ENCODE data around the gene GLRX2. TPM values are rescaled to one million over a fixed set of nuclear protein-coding genes. Genes with fewer than 3 reads are reported as not detected.

GLRX2 gene
- 10 to 100 TPM; 16.5 to 18.5 TPM for total RNA-seq

DNA sequence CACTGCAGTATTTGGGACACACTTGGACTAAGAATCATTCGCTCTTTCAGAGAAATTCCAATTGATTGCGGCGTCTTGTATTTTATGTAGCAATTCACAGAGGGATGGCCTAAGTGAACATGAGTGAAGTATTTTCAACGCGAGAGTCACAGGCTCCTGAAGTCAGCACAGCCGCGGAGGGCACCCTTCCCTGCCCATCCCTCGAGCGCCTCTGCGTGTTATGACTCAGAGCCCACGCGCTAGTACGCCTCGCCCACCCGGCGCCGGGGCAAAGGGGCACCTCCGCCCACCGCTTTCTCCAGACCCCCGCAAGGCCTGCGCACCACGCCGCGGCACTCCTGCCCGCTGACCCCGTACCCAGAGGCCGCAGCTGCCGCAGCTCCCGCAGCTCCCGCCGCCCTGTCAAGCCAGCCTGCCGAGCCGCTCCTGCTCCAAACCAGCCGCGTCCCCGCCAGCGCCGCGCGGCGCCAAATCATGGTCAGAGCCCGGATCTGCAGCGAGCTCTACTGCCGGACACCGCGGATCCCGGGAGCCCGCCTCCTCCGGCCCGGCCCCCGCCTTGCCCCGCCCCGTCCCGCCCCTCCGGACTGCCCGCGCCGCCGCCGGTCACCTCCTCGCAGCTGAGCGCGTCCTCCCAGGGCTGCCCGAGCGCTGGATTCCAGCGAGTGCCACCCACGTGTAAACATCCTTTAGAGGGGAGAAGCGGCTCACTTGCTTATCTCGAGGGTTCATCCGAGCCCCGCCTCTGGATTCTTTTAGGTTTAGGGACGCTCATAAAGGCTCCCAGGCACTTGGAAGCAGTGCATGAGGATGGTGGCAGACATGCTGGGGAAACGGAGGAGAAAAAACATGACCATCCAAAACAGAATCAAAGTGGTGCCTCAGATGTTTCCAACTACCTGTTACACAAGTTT is at the start of gene GLRX2:
GLRX2 (minus strand) TSS at position 508 of the 914 bp plus-strand sequence; CDS start at position 476, 32 bp downstream.
- intact Hi-C loops (cut with micrococcal nuclease), result loop anchor here (1.0 to 5.0 kb wide), 3 partner anchors 17 to 298 kb away; partner anchors contain the start of genes CDC73, RGS2, RO60 and UCHL5
- CTCF ChIA-PET, result interaction anchor here (0.6 kb wide), 1 partner anchor 48 kb away, joined by 3 read pairs; no protein-coding TSS in a partner anchor
- Mint-ChIP-seq H3K27me3 (ENCODE audit: low read depth) (no peaks in the 10 kb centered on the region), H3K27ac (peak within 1 kb of the TSS; percentile 68), H3K4me1 (ENCODE audit: low read depth) (peaks cover 19% of the 10 kb centered on the region), H3K4me3 (peak within 1 kb of the TSS; percentile 89), H3K9me3 (no peaks in the 10 kb centered on the region), H3K36me3 (ENCODE audit: low read depth) (no peaks in the 10 kb centered on the region)
- DNase-seq, result peak; percentile 60

- Mint-ChIP-seq H3K27me3 (ENCODE audit: low read depth) (no peaks in the 10 kb centered on the region), H3K4me3 (no peak overlapping the region), H3K4me1 (ENCODE audit: low read depth) (peaks cover 12% of the 10 kb centered on the region), H3K27ac (no peak overlapping the region), H3K9me3 (no peaks in the 10 kb centered on the region), H3K36me3 (ENCODE audit: low read depth) (peaks cover 34% of the 10 kb centered on the region)
- no peak for DNase-seq
- CTCF ChIA-PET, result no interaction called here
- intact Hi-C loops (cut with micrococcal nuclease), result no loop called here
Observed at GRCh38 chr1:193144999-193145398, 39.8 kb upstream of the GLRX2 start.

- peaks cover 13% of the 10 kb centered on the region for H3K4me1 Mint-ChIP-seq (ENCODE audit: low read depth)
- no peak for DNase-seq
- peaks cover 39% of the 10 kb centered on the region for H3K36me3 Mint-ChIP-seq (ENCODE audit: low read depth)
- intact Hi-C loops (cut with micrococcal nuclease), result no loop called here
- CTCF ChIA-PET, result no interaction called here
- H3K27me3 Mint-ChIP-seq (ENCODE audit: low read depth), result no peaks in the 10 kb centered on the region
- H3K27ac Mint-ChIP-seq, result no peak overlapping the region
- no peaks in the 10 kb centered on the region for H3K9me3 Mint-ChIP-seq
- no peak overlapping the region for H3K4me3 Mint-ChIP-seq
Observed at GRCh38 chr1:193144361-193144938, 39.2 kb upstream of the GLRX2 start.

DNA sequence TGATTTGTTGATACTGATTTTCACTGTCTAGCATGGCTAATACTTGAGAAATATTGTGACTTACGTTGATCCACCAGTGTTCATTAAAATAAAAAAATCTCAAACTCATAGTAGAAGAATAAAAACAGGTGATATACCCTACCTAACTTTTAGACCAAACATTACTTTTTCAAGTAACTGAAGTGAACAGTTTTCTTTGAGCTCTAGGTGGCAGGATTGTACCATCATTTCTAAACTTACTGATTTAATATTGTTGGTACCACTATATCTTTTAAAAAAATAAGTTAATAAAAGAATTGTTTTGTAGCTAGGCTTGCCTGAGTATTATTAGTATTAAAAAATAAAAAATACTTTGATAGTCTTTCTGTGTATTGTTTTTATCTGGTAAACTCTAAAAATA is 38.1 kb upstream of the GLRX2 start:
- Mint-ChIP-seq H3K4me3 (no peak overlapping the region), H3K27ac (no peak overlapping the region), H3K4me1 (ENCODE audit: low read depth) (peaks cover 15% of the 10 kb centered on the region), H3K9me3 (no peaks in the 10 kb centered on the region), H3K27me3 (ENCODE audit: low read depth) (no peaks in the 10 kb centered on the region), H3K36me3 (ENCODE audit: low read depth) (peaks cover 39% of the 10 kb centered on the region)
- CTCF ChIA-PET, result interaction anchor here (0.7 to 0.9 kb wide), 4 partner anchors 10 to 119 kb away, joined by 3 to 4 read pairs (median 3); no protein-coding TSS in a partner anchor
- DNase-seq, result no peak
- intact Hi-C loops (cut with micrococcal nuclease), result loop anchor here (1.0 kb wide), 1 partner anchor 1152 kb away; no protein-coding TSS in a partner anchor

DNA sequence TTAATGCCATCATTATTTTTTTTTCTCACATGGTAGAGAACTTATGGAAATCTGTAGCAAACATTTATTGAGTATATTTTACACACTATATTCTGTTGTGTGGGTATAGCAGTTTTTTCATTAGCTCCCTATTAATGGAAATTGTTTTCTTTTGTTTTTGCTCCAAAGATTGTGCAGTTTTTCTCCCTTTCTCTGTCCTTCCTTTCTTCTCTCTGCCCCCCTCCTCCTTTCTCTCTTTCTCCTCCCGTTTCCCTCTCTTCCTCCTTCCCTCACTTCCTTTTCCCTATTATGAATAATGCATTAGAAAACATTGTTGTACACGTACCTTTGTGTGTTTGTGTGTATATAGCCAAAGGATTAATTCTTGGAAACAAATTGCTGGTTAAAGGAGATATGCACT is 37.2 kb upstream of the GLRX2 start:
- H3K9me3 Mint-ChIP-seq, result no peaks in the 10 kb centered on the region
- H3K36me3 Mint-ChIP-seq (ENCODE audit: low read depth), result peaks cover 39% of the 10 kb centered on the region
- H3K27me3 Mint-ChIP-seq (ENCODE audit: low read depth), result no peaks in the 10 kb centered on the region
- H3K4me3 Mint-ChIP-seq, result no peak overlapping the region
- H3K4me1 Mint-ChIP-seq (ENCODE audit: low read depth), result peaks cover 15% of the 10 kb centered on the region
- H3K27ac Mint-ChIP-seq, result no peak overlapping the region
- intact Hi-C loops (cut with micrococcal nuclease), result no loop called here
- no peak for DNase-seq
- CTCF ChIA-PET, result interaction anchor here (0.7 to 0.9 kb wide), 5 partner anchors 9 to 828 kb away, joined by 3 to 4 read pairs (median 3); no protein-coding TSS in a partner anchor

DNA sequence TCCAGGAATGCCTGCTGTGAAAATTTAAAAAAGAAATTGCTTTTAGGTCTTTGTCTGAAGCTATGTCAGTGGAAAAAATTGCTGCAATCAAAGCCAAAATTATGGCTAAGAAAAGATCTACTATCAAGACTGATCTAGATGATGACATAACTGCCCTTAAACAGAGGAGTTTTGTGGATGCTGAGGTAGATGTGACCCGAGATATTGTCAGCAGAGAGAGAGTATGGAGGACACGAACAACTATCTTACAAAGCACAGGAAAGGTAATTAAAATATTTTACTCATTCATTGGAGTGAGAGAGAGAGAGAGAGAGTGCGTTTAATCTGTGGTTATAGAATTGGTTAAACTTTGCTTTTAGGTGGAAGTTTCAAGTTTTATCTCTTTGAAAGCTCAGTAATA is 36.6 kb upstream of the GLRX2 start:
- Mint-ChIP-seq H3K4me1 (ENCODE audit: low read depth) (peaks cover 18% of the 10 kb centered on the region), H3K27ac (peak overlapping the region; percentile 7), H3K27me3 (ENCODE audit: low read depth) (no peaks in the 10 kb centered on the region), H3K4me3 (no peak overlapping the region), H3K36me3 (ENCODE audit: low read depth) (peaks cover 35% of the 10 kb centered on the region), H3K9me3 (no peaks in the 10 kb centered on the region)
- CTCF ChIA-PET, result interaction anchor here (0.7 to 0.8 kb wide), 2 partner anchors 98 to 828 kb away, joined by 3 to 4 read pairs; no protein-coding TSS in a partner anchor
- intact Hi-C loops (cut with micrococcal nuclease), result no loop called here
- DNase-seq, result no peak

GRCh38 chr1:193140254-193140653 is 35.0 kb upstream of the GLRX2 start:
- intact Hi-C loops (cut with micrococcal nuclease), result no loop called here
- Mint-ChIP-seq H3K27me3 (ENCODE audit: low read depth) (no peaks in the 10 kb centered on the region), H3K9me3 (no peaks in the 10 kb centered on the region), H3K27ac (no peak overlapping the region), H3K4me1 (ENCODE audit: low read depth) (peaks cover 19% of the 10 kb centered on the region), H3K4me3 (no peak overlapping the region), H3K36me3 (ENCODE audit: low read depth) (peaks cover 31% of the 10 kb centered on the region)
- DNase-seq, result no peak
- CTCF ChIA-PET, result no interaction called here

DNA sequence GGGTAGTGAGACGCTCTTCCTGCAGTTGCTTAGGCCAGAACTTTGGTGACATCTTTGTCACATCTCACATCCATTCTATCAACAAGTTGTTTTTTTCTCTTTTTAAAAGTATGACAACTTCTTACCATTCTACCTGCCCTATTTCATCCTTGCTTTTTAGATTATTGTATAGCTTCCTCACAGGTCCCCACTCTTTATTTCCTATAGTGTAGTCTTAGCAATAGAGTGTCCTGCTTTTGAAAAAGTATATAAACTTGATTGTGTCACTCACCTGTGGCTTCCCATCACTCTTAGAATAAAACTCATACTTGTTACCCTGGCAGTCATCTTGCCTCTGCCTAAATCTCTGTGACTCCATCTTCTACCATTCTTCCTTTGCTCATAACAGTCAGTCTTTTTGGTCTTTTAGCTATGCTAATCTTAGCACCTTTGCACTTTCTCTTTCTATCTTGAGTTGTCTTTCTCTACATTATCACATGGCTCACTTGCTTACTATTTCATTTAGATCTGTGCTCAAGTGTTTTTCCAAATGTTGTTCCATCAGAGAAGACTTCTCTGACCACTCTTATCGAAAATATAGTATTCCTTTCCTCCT is 26.1 kb upstream of the GLRX2 start:
- Mint-ChIP-seq H3K27me3 (ENCODE audit: low read depth) (no peaks in the 10 kb centered on the region), H3K4me1 (ENCODE audit: low read depth) (peaks cover 36% of the 10 kb centered on the region), H3K4me3 (no peak overlapping the region), H3K27ac (peak overlapping the region; percentile 28), H3K36me3 (ENCODE audit: low read depth) (peaks cover 38% of the 10 kb centered on the region), H3K9me3 (no peaks in the 10 kb centered on the region)
- CTCF ChIA-PET, result interaction anchor here (0.6 to 1.1 kb wide), 2 partner anchors 8 to 657 kb away, joined by 3 read pairs; no protein-coding TSS in a partner anchor
- DNase-seq, result no peak
- intact Hi-C loops (cut with micrococcal nuclease), result no loop called here

- no peaks in the 10 kb centered on the region for H3K9me3 Mint-ChIP-seq
- H3K27me3 Mint-ChIP-seq (ENCODE audit: low read depth), result peaks cover 1% of the 10 kb centered on the region
- intact Hi-C loops (cut with micrococcal nuclease), result no loop called here
- H3K27ac Mint-ChIP-seq, result no peak overlapping the region
- peaks cover 49% of the 10 kb centered on the region for H3K4me1 Mint-ChIP-seq (ENCODE audit: low read depth)
- DNase-seq, result no peak
- no peak overlapping the region for H3K4me3 Mint-ChIP-seq
- H3K36me3 Mint-ChIP-seq (ENCODE audit: low read depth), result peaks cover 16% of the 10 kb centered on the region
- CTCF ChIA-PET, result interaction anchor here (1.2 kb wide), 1 partner anchor 49 kb away, joined by 3 read pairs; no protein-coding TSS in a partner anchor
Observed at GRCh38 chr1:193125369-193125768, 20.2 kb upstream of the GLRX2 start.

- H3K4me3 Mint-ChIP-seq, result peak overlapping the region; percentile 92
- peaks cover 11% of the 10 kb centered on the region for H3K36me3 Mint-ChIP-seq (ENCODE audit: low read depth)
- H3K27me3 Mint-ChIP-seq (ENCODE audit: low read depth), result peaks cover 1% of the 10 kb centered on the region
- intact Hi-C loops (cut with micrococcal nuclease), result loop anchor here (5.0 kb wide), 5 partner anchors 414 to 1174 kb away; partner anchors contain the start of gene RGS13
- CTCF ChIA-PET, result no interaction called here
- no peak for DNase-seq
- no peaks in the 10 kb centered on the region for H3K9me3 Mint-ChIP-seq
- H3K27ac Mint-ChIP-seq, result no peak overlapping the region
- H3K4me1 Mint-ChIP-seq (ENCODE audit: low read depth), result peaks cover 48% of the 10 kb centered on the region
Observed at GRCh38 chr1:193123751-193124150, 18.5 kb upstream of the GLRX2 start.

DNA sequence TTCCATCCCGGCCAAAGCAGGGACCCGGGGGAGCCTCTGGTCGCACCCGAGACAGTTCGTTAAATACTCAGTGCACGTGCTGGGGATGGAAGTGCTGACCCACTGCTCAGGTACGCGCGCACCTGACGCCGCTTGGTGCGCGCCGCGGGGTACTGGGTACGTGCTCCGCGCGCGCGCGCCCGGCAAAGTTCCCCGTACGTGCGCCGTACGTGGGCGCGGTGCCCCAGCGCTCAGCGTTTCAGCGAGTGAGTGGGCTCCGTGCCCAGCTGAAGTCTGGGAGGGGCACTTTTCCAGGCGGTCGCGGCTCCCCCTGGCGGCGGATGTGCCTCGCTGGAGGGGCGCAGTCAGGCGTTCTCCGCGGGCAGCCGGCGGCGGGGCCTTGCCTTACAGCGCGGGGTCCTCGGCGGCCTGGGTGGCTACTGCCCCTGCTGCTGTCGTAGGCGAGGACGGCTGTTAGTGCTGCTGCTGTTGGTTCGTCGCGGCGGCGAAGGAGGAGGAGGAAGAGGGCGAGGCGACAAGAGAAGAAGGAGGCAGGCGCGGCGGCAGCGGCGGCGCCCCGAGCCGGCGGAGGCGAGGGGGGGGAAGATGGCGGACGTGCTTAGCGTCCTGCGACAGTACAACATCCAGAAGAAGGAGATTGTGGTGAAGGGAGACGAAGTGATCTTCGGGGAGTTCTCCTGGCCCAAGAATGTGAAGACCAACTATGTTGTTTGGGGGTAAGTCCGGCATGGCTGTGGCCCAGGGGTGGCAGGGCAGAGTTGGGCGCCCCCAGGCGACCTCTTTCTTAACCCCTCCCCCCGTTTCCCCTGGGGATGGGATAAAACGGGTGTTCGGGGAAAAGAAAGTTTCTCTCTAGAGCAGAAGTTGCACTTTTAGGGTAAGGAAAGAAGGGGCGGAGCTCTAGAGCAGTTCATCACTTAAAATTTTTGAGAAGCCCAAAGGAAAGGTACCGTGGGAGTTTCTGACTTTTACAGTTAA is 16.7 kb upstream of the GLRX2 start, which contains the start of gene CDC73:
CDC73 (plus strand) TSS at position 416 of the 978 bp plus-strand sequence; CDS start at position 586, 170 bp downstream.
- Mint-ChIP-seq H3K27me3 (ENCODE audit: low read depth) (peaks cover 1% of the 10 kb centered on the region), H3K27ac (peak within 1 kb of the TSS; percentile 92), H3K9me3 (no peaks in the 10 kb centered on the region), H3K4me3 (peak within 1 kb of the TSS; percentile 92), H3K36me3 (ENCODE audit: low read depth) (peaks cover 7% of the 10 kb centered on the region), H3K4me1 (ENCODE audit: low read depth) (peaks cover 43% of the 10 kb centered on the region)
- DNase-seq, result peak; percentile 97
- intact Hi-C loops (cut with micrococcal nuclease), result loop anchor here (1.0 to 5.0 kb wide), 10 partner anchors 17 to 1175 kb away; partner anchors contain the start of genes GLRX2, RGS13, RGS2 and RO60
- CTCF ChIA-PET, result interaction anchor here (1.0 to 2.1 kb wide), 9 partner anchors 12 to 316 kb away, joined by 3 to 9 read pairs (median 5); partner anchors contain the start of genes B3GALT2 and UCHL5
